NT2/D1 (cell line): ENCODE data around the gene CDKN2A.

Source experiments
- SUZ12 ChIP-seq: IDR thresholded peaks from 2 replicates; pipeline ENCODE4 v1.6.1; 2011; ENCODE audit not compliant: insufficient read length, insufficient read depth; ENCODE audit errors: extremely low read depth
- ZNF274 ChIP-seq: IDR thresholded peaks from 2 replicates; pipeline ENCODE4 v1.6.1; 2011; ENCODE audit warnings: mild to moderate bottlenecking, low read depth, low read length

- TF ChIP-seq SUZ12, result no peak
- no peak for TF ChIP-seq ZNF274
These were observed 10.1 kb downstream of the CDKN2A start for GRCh38 chr9:21984101-21984500.
